ENCODE results near the gene GGA1. TPM values are rescaled to one million over a fixed set of nuclear protein-coding genes. Genes with fewer than 3 reads are reported as not detected.
A peak's percentile ranks its signal among the peaks of the same experiment; 100 is the strongest.

GGA1 gene
- total and polyA plus RNA-seq, 9 donors = 27.4 to 46.8 (median 36.6) TPM

DNA sequence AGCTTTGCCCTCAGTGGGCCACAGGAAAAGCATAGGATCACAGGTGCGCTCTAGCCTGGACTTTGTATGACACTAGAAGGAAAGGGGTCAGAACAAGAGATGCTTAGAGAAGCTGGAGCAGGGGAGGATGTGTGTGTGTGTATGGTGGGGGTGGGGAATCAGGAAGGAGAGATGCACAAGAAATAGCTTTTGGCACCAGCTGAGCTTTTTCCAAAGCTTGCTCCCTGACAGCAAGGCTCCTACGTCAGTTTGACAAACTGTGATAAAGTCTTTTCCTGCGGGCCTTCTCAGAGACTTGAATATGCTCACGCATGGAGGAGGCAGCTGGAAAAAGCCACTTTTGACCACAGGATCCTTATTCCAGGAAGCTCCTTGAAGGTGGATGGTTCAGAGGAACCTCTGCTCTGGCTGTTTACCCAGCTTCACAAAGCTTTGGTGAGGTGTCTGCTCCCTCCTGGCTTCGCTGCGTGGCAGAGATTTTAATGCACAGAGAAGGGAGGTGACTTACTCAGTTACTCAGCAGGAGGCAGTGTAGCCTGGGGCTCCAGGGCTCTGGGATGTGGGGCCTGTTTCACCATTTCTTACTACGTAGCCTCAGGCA, 44.4 kb upstream of the GGA1 start:
- Histone ChIP-seq H3K4me1 (ENCODE audit: control insufficient read depth, insufficient read depth, low read length) (peaks cover 66% of the 10 kb centered on the region), H3K27me3 (ENCODE audit: control insufficient read depth, insufficient read depth, low read length) (peaks cover 9% of the 10 kb centered on the region), H3K9me3 (replicated peaks; ENCODE audit: control insufficient read depth, low read depth, low read length) (no peaks in the 10 kb centered on the region), H3K4me3 (ENCODE audit: low read length) (no peak overlapping the region), H3K36me3 (ENCODE audit: control insufficient read depth, insufficient read depth, low read length) (peaks cover 49% of the 10 kb centered on the region), H3K27ac (ENCODE audit: low read length) (peak overlapping the region; percentile 72)
- WGBS (ENCODE audit: insufficient coverage) = 69% methylated on average over 4 of the region's 7 CpGs
- peak; percentile 79 for DNase-seq

DNA sequence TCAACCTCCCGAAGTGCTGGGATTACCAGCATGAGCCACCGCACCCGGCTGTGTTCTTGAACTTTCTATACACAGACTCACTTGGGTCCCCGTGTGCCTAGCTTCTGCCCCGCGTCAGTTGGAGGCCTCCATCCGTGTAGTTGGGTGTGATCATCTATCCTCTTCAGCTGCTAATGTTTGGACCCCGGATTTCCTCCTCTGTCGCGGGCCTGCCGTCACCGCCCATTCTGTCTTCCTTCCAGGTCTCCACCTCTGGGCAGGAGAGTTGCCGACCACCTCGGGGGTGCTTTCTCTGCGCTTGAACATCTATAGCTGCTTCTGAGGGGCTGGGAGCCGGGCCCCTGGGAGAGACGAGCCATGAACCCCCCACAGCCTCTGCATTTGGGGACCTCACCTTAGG, 42.8 kb upstream of the GGA1 start:
- no peak overlapping the region for H3K27ac ChIP-seq (ENCODE audit: low read length)
- no peaks in the 10 kb centered on the region for H3K9me3 ChIP-seq (replicated peaks; ENCODE audit: control insufficient read depth, low read depth, low read length)
- peaks cover 9% of the 10 kb centered on the region for H3K27me3 ChIP-seq (ENCODE audit: control insufficient read depth, insufficient read depth, low read length)
- no peak for DNase-seq
- WGBS (ENCODE audit: insufficient coverage) = 42% methylated on average over 13 of the region's 17 CpGs
- no peak overlapping the region for H3K4me3 ChIP-seq (ENCODE audit: low read length)
- H3K36me3 ChIP-seq (ENCODE audit: control insufficient read depth, insufficient read depth, low read length) = peaks cover 59% of the 10 kb centered on the region
- H3K4me1 ChIP-seq (ENCODE audit: control insufficient read depth, insufficient read depth, low read length) = peaks cover 58% of the 10 kb centered on the region

DNA sequence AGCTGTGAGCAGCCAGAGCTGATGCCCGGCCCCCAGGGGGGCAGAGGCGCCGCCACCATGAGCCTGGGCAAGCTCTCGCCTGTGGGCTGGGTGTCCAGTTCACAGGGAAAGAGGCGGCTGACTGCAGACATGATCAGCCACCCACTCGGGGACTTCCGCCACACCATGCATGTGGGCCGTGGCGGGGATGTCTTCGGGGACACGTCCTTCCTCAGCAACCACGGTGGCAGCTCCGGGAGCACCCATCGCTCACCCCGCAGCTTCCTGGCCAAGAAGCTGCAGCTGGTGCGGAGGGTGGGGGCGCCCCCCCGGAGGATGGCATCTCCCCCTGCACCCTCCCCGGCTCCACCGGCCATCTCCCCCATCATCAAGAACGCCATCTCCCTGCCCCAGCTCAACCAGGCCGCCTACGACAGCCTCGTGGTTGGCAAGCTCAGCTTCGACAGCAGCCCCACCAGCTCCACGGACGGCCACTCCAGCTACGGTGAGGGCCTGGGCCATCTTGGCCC, 42.3 kb upstream of the GGA1 start:
- Histone ChIP-seq H3K27me3 (ENCODE audit: control insufficient read depth, insufficient read depth, low read length) (peaks cover 4% of the 10 kb centered on the region), H3K9me3 (replicated peaks; ENCODE audit: control insufficient read depth, low read depth, low read length) (no peaks in the 10 kb centered on the region), H3K4me3 (ENCODE audit: low read length) (no peak overlapping the region), H3K36me3 (ENCODE audit: control insufficient read depth, insufficient read depth, low read length) (peaks cover 59% of the 10 kb centered on the region), H3K4me1 (ENCODE audit: control insufficient read depth, insufficient read depth, low read length) (peaks cover 53% of the 10 kb centered on the region), H3K27ac (ENCODE audit: low read length) (no peak overlapping the region)
- 67% methylated on average over 25 of the region's 28 CpGs for WGBS (ENCODE audit: insufficient coverage)
- DNase-seq = no peak

DNA sequence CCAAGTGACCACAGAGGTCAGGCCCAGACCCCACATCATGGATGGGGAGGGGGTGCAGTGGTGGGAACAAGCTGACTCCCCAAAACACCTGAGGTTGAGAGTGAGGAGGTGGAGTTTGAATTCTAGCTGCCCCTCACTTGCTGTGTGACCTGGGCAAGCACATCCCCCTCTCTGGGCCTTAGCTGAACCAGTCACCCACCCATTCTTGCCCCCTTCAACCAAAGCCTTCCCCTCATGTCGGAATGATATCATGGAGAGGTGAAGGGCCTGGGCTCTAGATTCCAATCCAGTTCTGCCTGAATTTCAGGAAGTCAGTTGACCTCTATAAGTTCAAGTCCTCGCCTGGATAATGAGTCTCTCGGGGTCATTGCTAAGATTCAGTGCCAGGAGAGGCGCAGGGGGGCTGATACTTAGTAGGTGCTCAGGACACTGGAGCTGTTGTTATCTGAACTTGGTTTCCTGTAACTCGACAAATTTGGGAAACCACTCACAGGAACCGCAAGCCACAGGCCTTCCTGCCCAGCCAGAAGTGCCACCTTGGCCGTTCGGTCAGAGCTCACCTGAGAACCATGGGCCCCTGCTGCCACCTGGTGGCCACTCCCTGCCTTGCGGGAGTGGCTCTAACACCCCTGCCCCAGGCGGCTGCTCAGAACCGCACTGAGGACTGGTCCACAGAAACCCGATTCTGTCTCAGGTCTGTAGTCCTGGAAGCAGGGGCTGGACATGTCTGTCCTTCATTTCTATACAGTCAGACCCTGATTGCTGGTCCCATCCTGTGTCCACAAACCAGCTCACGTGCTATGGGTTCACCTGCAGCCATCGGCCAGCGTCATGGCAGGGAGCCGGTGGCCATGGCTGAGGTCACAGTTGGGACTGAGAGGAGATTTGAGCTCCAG, 41.5 kb upstream of the GGA1 start:
- DNase-seq = peak; percentile 65
- 27% methylated on average over 11 of the region's 16 CpGs for WGBS (ENCODE audit: insufficient coverage)
- Histone ChIP-seq H3K27me3 (ENCODE audit: control insufficient read depth, insufficient read depth, low read length) (no peaks in the 10 kb centered on the region), H3K9me3 (replicated peaks; ENCODE audit: control insufficient read depth, low read depth, low read length) (no peaks in the 10 kb centered on the region), H3K27ac (ENCODE audit: low read length) (no peak overlapping the region), H3K4me1 (ENCODE audit: control insufficient read depth, insufficient read depth, low read length) (peaks cover 46% of the 10 kb centered on the region), H3K36me3 (ENCODE audit: control insufficient read depth, insufficient read depth, low read length) (peaks cover 56% of the 10 kb centered on the region), H3K4me3 (ENCODE audit: low read length) (no peak overlapping the region)

DNA sequence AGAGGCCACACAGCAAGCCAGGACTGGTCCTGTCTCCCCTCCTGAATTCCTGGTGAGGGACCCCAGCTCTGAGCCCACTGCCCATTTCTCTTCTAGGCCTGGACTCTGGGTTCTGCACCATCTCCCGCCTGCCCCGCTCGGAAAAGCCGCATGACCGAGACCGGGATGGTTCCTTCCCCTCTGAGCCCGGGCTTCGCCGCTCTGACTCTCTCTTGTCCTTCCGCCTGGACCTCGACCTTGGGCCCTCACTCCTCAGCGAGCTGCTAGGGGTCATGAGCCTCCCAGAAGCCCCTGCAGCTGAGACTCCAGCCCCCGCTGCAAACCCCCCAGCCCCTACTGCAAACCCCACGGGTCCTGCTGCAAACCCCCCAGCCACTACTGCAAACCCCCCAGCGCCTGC, 40.6 kb upstream of the GGA1 start:
- H3K36me3 ChIP-seq (ENCODE audit: control insufficient read depth, insufficient read depth, low read length) = peaks cover 50% of the 10 kb centered on the region
- H3K9me3 ChIP-seq (replicated peaks; ENCODE audit: control insufficient read depth, low read depth, low read length) = no peaks in the 10 kb centered on the region
- DNase-seq = no peak
- no peak overlapping the region for H3K27ac ChIP-seq (ENCODE audit: low read length)
- 90% methylated on average over 11 of the region's 15 CpGs for WGBS (ENCODE audit: insufficient coverage)
- no peaks in the 10 kb centered on the region for H3K27me3 ChIP-seq (ENCODE audit: control insufficient read depth, insufficient read depth, low read length)
- peaks cover 37% of the 10 kb centered on the region for H3K4me1 ChIP-seq (ENCODE audit: control insufficient read depth, insufficient read depth, low read length)
- no peak overlapping the region for H3K4me3 ChIP-seq (ENCODE audit: low read length)

DNA sequence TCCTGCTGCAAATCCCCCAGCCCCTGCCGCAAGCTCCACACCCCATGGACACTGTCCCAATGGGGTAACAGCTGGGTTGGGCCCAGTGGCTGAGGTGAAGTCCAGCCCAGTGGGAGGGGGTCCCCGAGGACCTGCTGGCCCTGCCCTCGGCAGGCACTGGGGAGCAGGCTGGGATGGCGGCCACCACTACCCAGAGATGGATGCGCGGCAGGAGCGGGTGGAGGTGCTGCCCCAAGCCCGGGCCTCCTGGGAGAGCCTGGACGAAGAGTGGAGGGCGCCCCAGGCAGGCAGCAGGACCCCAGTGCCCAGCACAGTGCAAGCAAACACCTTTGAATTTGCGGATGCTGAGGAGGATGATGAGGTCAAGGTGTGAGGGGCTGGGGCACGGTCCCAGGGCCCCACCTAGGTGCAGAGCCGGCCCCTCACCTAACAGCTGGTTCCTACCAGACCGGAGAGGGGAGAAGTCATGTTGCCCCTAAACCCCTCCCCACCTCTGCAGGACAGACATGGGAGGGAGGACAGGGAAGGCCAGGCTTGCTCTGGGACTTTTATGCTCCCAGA, 40.1 kb upstream of the GGA1 start:
- Histone ChIP-seq H3K27me3 (ENCODE audit: control insufficient read depth, insufficient read depth, low read length) (no peaks in the 10 kb centered on the region), H3K4me1 (ENCODE audit: control insufficient read depth, insufficient read depth, low read length) (peaks cover 32% of the 10 kb centered on the region), H3K9me3 (replicated peaks; ENCODE audit: control insufficient read depth, low read depth, low read length) (no peaks in the 10 kb centered on the region), H3K27ac (ENCODE audit: low read length) (no peak overlapping the region), H3K36me3 (ENCODE audit: control insufficient read depth, insufficient read depth, low read length) (peaks cover 50% of the 10 kb centered on the region), H3K4me3 (ENCODE audit: low read length) (no peak overlapping the region)
- DNase-seq = no peak
- WGBS (ENCODE audit: insufficient coverage) = 76% methylated on average over 7 of the region's 14 CpGs

DNA sequence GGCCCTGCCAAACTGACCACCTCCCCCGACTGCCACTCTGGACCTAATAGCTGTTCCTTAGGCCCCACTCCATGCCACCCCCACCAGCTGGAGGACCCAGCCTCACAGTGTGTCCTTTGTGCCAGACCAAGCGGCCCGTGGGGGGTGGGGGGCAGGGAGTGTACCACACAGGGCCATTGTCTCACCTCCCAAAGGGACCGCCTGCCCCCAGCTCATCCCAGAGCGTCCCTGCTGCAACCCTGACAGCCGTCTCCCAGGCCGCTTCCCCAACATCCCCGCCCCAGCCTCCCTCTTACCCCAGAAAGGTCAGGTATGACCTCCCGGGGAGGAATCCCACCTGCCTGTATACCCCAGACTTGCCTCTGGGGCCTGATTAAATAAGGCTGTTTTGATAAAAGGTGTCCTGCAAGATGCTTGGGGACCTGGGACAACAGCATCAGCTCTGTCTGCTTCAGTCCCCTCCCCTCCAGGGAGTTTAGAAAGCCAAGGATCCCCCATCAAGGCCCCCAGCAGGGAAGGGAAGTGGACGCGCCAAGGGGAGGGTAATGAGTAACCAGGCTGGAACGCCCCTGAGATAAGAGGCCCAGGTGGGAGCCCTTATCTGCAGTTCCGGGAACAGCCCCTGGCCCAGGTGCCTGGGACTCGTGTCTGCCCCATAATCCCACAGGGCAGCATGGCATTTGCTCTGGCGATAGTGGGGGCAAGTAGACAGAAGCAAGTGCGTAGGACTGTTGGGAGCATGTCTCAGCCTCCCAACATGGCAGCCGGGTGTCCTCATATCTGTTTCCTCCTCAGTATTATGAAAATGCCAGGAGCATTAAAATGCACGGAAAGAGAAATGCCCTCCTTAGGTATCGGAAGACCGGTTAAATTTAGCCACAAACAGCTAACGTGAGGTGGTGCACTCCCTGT, 39.4 kb upstream of the GGA1 start:
- H3K36me3 ChIP-seq (ENCODE audit: control insufficient read depth, insufficient read depth, low read length) = peaks cover 46% of the 10 kb centered on the region
- no peak for DNase-seq
- no peaks in the 10 kb centered on the region for H3K9me3 ChIP-seq (replicated peaks; ENCODE audit: control insufficient read depth, low read depth, low read length)
- WGBS (ENCODE audit: insufficient coverage) = 38% methylated on average over 13 of the region's 21 CpGs
- peaks cover 25% of the 10 kb centered on the region for H3K4me1 ChIP-seq (ENCODE audit: control insufficient read depth, insufficient read depth, low read length)
- H3K27me3 ChIP-seq (ENCODE audit: control insufficient read depth, insufficient read depth, low read length) = no peaks in the 10 kb centered on the region
- H3K27ac ChIP-seq (ENCODE audit: low read length) = no peak overlapping the region
- no peak overlapping the region for H3K4me3 ChIP-seq (ENCODE audit: low read length)

DNA sequence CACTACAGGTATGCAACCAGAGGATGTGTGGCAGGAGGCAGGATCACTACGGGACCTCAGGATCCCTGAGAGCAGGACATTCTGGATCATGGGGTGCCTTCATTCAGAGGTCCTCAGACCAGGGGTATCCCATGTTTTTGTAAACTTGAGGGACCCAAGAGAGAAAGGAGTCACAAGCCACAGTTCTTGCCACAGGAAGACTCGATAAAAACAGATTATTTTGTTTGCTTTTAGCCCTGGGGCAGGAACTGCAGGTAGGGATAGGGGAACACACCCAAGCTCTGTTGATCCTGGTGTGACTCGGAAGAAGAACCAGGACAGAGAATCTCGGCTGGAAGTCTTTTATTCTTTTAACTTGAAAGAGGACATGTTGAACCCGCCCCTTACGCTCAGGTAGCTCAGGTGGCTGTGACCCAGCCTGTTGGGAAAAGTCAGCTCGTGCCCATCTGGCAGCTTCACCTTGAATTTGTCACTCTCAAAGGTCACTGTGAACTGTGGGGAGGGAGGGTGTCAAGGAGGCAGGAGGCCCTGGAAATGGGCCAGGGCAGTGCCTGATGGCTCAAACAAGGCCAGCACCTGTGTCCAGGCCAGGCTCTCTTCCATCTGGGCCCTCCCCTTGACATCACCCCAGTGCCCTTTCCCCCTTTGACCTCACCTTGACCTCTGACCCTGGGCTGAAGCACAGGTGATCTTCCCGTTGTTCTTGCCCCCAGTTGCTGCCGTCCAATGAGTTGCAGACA, 38.5 kb upstream of the GGA1 start:
- Histone ChIP-seq H3K27me3 (ENCODE audit: control insufficient read depth, insufficient read depth, low read length) (no peaks in the 10 kb centered on the region), H3K9me3 (replicated peaks; ENCODE audit: control insufficient read depth, low read depth, low read length) (no peaks in the 10 kb centered on the region), H3K27ac (ENCODE audit: low read length) (no peak overlapping the region), H3K36me3 (ENCODE audit: control insufficient read depth, insufficient read depth, low read length) (peaks cover 43% of the 10 kb centered on the region), H3K4me3 (ENCODE audit: low read length) (no peak overlapping the region), H3K4me1 (ENCODE audit: control insufficient read depth, insufficient read depth, low read length) (peaks cover 19% of the 10 kb centered on the region)
- 59% methylated on average over 9 of the region's 9 CpGs for WGBS (ENCODE audit: insufficient coverage)
- DNase-seq = no peak

DNA sequence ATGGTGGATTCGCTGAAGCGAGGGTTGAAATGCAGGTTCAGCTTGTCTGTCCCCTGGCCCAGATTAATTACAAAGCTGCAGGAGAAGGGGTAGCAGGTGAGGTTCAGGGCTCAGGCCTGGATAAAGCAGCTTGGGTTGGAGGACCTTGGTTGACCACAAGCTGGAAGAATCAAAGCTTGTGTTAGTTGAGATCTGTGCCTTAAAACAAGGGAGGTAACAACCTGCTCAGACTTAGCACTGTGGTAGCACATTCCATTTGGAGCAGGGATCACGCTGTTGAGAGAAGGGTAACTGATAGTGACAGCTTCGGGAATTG, 38.0 kb upstream of the GGA1 start:
- H3K27ac ChIP-seq (ENCODE audit: low read length) = no peak overlapping the region
- 72% methylated on average over 2 of the region's 4 CpGs for WGBS (ENCODE audit: insufficient coverage)

More for the DNA sequence above, 38.0 kb upstream of the GGA1 start:
- Histone ChIP-seq H3K4me1 (ENCODE audit: control insufficient read depth, insufficient read depth, low read length) (peaks cover 19% of the 10 kb centered on the region), H3K27me3 (ENCODE audit: control insufficient read depth, insufficient read depth, low read length) (no peaks in the 10 kb centered on the region), H3K4me3 (ENCODE audit: low read length) (no peak overlapping the region), H3K9me3 (replicated peaks; ENCODE audit: control insufficient read depth, low read depth, low read length) (no peaks in the 10 kb centered on the region), H3K36me3 (ENCODE audit: control insufficient read depth, insufficient read depth, low read length) (peaks cover 43% of the 10 kb centered on the region)
- no peak for DNase-seq
